Measurements from ENCODE around the gene NEUROD2.
"Not testable (repeated sequence)": the region's sequence is repeated elsewhere in the genome, so short reads cannot be mapped to it uniquely, and the experiment has no call there.

NEUROD2 gene

GRCh38 chr17:39601758-39602532 is 5.8 kb downstream of the NEUROD2 start:
- DNase-seq (ENCODE audit: low read depth): no peak

DNA sequence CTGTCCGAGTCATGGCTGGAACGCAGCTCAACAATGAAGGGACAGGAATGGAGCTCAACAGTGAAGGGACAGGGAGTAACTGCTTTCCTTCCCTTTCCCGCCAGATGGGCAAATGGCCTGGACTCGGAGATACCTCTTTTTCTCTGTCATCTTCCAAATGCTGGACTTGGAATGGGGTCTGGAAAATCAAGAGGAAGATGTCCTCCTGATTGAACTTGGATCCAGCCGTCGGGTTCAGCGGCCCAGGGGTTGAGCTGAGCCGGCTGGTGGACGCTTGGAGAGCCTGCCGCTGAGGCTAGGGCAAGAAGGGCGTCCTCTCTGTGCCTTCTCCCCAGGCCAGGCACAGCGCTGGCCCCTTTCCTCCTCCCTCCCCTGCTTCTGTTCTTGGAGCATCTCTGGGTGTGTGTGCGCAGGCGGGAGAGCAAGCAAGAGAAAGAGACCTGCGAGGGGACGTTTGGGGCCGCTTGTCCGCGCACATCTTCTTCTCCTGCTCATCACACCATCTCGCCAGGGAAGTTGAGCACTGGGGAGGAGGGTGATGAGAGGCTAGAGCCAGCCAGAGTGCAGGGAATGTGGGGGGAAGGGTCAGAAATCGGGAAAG is 6.6 kb downstream of the NEUROD2 start:
- no peak for DNase-seq (ENCODE audit: low read depth)

GRCh38 chr17:39600288-39600996 is 7.3 kb downstream of the NEUROD2 start:
- DNase-seq (ENCODE audit: low read depth): no peak

DNA sequence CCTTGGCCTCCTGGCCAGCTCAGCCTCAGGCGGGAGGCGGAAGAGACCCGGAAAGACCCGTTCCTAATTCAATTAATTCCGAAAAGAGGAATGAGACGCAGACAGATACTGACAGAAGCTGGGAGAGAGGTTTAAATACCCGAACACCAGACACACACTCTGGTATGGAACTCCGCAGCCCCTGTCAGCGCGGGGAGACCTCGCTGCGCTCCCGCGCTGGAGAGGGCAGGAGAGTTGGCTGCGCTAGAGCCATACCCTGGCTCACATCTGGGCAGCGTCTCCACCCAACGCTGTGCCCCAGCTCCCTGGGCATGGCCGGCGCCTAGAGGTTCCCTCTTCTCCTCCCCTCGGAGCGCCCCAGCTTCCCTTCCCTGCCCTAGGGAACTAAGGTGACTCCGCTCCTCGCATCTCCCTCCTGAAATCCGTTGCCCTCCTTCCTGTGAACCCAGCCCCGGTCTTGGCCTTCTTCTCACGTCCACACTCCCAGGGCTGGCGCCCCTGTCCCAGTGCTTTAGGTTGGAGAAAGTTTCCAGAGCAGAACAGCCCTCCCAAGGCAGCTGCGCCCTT is 8.0 kb downstream of the NEUROD2 start:
- DNase-seq (ENCODE audit: low read depth): no peak

- DNase-seq (ENCODE audit: low read depth): no peak
Measured at GRCh38 chr17:39599004-39599664, 8.6 kb downstream of the NEUROD2 start.

GRCh38 chr17:39598630-39599003 is 9.1 kb downstream of the NEUROD2 start:
- no peak for DNase-seq (ENCODE audit: low read depth)

DNA sequence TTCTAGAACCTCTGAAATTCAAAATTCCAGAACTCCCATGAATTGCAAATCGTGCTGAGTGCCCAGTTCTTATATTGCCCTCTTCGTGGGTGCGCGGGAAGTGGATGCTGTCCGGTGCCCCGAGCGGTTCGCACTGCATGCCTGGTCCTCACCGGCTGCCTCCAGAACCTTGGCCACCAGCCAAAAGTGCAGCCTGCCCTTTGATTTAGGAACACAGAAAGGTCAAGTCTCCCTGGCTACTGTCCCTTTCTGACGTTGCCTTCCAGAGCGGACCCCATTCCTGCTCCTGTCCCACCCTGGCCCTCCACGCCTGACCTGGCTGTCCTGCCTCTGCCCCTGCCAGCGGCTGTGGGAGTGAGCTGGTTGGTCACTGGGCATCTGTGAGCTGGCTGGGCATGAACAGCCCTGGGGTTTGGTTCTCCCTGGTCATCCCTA is 9.7 kb downstream of the NEUROD2 start:
- no peak for DNase-seq (ENCODE audit: low read depth)

GRCh38 chr17:39597372-39598046 is 10.2 kb downstream of the NEUROD2 start:
- DNase-seq (ENCODE audit: low read depth): no peak

- DNase-seq (ENCODE audit: low read depth): no peak
Measured at GRCh38 chr17:39596543-39597267, 11.0 kb downstream of the NEUROD2 start.

- DNase-seq (ENCODE audit: low read depth): no peak
Measured at GRCh38 chr17:39595928-39596510, 11.7 kb downstream of the NEUROD2 start.

- DNase-seq (ENCODE audit: low read depth): no peak
Measured at GRCh38 chr17:39595294-39595693, 12.4 kb downstream of the NEUROD2 start.

DNA sequence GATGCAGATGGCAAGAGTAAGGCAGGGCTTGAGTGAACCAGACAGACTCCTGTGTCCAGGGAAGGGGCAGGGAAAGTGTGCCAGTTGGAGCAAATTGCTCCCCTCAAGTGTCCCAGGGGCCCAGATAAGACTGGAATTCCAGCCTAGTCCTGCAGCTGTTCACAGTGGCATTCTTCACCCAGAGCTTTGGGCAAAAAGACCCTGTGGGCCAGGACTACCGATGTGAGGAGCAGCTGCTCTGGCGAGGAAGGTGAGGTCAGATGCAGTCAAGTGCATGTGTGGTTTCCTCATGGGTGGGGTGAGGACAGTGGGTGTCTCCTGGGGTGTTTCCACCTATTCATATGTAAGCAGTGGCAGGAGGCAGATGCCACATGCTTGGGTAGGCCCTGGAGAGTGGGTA is 14.3 kb downstream of the NEUROD2 start:
- no peak for DNase-seq (ENCODE audit: low read depth)

- DNase-seq (ENCODE audit: low read depth): no peak
Measured at GRCh38 chr17:39591958-39592954, 15.5 kb downstream of the NEUROD2 start.

DNA sequence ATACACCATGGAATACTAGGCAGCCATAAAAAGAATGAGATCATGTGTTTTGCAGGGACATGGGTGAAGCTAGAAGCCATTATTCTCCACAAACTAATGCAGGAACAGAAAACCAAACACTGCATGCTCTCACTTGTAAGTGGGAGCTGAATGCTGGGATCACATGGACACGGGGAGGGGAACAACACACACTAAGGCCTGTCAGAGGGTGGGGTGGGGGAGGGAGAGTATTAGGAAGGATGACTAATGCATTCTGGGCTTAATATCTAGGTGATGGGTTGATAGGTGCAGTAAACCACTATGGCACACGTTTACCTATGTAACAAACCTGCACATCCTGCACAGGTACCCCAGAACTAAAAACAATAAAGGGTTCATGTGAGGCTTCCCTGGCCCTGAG is 17.5 kb downstream of the NEUROD2 start:
- not testable (repeated sequence) for DNase-seq (ENCODE audit: low read depth)

- DNase-seq (ENCODE audit: low read depth): no peak
Measured at GRCh38 chr17:39582658-39583057, 25.1 kb downstream of the NEUROD2 start.

DNA sequence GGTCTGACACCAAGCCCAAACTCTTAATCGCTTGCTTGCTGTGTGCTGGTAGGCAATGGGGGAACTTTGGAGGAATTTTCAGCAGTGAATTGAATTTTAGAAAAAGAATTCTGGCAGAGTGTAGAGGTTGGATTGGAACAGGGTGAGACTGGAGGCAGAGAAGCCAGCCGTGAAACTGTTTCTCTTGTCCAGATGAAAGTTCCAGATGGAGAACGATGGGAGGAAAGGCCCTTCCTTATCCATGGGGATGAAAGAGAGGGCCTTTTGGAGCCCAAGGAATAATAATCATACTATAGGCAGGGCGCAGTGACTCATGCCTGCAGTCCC is 26.0 kb downstream of the NEUROD2 start:
- no peak for DNase-seq (ENCODE audit: low read depth)

GRCh38 chr17:39581071-39581758 is 26.5 kb downstream of the NEUROD2 start:
- DNase-seq (ENCODE audit: low read depth): no peak

DNA sequence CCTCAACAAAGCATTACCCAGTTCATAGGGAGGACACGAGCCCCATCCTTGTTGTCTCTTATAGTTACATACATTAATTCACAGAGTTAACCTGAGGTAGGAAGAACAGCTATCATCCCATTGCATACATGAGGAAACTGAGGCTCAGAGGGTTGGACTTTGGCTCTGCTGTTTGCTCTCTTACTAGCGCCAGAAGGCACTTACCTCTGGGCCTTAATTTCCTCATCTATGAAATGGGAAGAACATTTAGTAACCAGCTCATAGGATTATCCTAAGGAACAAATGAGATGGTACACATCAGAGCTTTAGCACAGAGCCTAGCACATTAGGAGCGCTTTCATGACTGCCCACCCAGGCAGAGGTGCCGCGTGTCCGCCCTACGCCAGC is 27.6 kb downstream of the NEUROD2 start:
- no peak for DNase-seq (ENCODE audit: low read depth)

Data from activated T-helper 1 cell treated with Interleukin-2 at 50 U/mL for 16 hours (primary cell).